HL-60 (cell line): ENCODE results near the gene FOXM1.

Source experiments
- CTCF ChIP-seq: IDR thresholded peaks from one replicate; pipeline ENCODE4 v1.5.1; 2011; ENCODE audit warnings: low read length, control low read depth, inconsistent platforms; ENCODE audit not compliant: insufficient read depth
- POLR2AphosphoS5 ChIP-seq: IDR thresholded peaks from 2 replicates; pipeline ENCODE4 v1.6.1; 2012; ENCODE audit warnings: low read depth
- REST ChIP-seq: IDR thresholded peaks from 2 replicates; pipeline ENCODE4 v1.6.1; 2012; ENCODE audit warnings: low read depth; ENCODE audit not compliant: insufficient replicate concordance
- SPI1 ChIP-seq: IDR thresholded peaks from 2 replicates; pipeline ENCODE4 v1.6.1; 2012; ENCODE audit warnings: low read depth, mild to moderate bottlenecking, borderline replicate concordance

GRCh38 chr12:2904260-2904659, 27.3 kb upstream of the FOXM1 start:
- TF ChIP-seq CTCF (no peak), REST (no peak), POLR2AphosphoS5 (no peak), SPI1 (no peak)
